ENCODE data around the gene ABCC8.

Gene ABCC8

DNA sequence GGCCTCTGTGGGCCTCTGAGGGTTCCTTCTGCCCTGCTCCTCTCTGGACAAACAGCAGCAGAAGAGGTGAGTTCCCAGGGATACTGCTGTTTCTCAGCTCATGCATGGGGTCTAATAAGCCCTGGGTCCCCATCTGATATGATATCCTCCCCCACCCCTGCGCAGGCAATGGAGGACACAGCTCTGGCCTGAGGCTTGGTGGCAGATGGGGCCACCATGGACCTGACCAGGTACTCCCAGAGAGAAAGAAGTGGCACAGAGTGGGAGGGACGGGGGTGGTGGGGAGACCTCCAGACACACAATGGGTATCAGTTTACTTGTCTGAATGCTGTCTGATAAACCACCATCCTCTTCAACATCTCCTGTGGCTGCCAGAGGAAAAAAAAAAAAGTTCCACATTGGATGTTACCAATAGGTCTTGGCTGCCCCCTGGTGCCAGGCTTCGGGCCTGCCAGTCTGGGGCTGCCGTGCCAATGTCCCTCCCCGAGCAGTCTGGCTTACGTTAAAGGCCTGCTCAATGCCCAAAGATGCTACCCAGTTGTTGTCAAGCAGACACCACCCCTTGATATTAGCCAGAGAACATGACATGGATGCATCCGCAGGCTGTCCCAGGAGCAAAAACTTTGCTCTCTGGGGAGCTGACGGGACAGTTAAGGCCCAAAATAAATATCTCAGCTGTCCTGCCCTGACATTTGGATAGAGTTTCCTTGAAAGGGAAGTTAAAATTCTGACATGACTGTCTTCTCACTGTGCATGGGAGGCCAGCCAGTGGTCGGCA is 27.9 kb upstream of the ABCC8 start:
- peak; percentile 29 for DNase-seq

DNA sequence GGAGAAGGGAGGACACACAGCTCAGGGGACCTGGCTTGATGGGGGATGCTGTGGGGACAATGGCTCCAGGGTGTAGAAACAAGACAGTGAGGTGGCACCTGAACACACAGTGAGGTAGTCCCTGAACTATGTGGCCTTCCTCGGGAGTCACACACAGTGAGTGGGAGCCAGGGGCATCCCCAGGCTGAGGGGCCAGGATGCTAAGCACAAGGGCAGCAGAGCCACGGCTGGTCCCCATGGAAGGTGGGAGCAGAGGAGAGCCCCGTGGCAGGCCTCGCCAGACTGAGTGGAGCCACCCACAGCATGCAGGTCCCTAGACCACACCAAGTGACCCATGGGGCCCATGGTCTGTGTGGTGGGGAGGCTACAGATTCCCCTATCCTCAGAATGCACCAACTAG is 26.0 kb upstream of the ABCC8 start:
- no peak for DNase-seq

- DNase-seq: no peak
Measured at GRCh38 chr11:17500673-17501072, 24.0 kb upstream of the ABCC8 start.

GRCh38 chr11:17498475-17498874 is 21.8 kb upstream of the ABCC8 start:
- no peak for DNase-seq

DNA sequence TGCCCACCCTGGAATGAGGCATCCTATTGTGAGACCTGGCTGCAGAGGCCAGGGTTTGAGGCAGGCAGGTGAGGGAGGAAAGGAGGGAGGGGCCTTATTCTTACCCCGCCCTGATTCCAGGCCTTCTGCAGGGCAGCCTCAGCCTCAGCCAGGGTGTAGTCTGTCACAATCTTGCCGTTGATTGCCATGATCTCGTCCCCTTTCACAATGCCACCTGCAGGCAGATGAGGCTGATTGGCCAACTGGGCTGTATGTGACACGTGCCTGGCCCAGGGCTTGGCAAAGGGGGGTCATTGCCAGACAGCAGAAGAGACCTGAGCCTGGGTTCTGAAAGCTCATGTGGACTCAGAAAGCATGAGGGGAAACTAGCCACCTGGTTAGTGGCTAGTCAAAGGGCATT is 21.4 kb upstream of the ABCC8 start:
- no peak for DNase-seq

DNA sequence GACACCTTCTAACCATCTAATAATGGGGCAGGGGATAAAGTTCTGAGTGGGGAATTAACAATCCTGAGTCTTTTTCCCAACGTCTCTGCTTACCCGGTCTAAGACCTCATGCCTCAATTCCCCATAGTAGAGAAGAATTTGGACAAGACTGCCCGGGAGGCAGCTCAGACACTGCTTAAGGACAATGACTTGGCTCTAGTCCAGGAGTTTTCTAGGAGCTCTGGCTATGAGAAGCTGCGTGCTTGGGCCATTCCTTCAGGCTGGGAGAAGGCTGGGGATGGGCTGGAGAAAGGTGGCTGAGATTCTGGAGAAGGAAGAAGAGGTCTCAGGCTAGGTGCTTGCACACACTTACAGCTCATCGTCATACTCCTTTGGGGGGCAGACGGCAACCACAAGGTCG is 19.8 kb upstream of the ABCC8 start:
- no peak for DNase-seq

GRCh38 chr11:17494019-17494418 is 17.4 kb upstream of the ABCC8 start:
- no peak for DNase-seq

- no peak for DNase-seq
Measured at GRCh38 chr11:17490938-17491337, 14.3 kb upstream of the ABCC8 start.

GRCh38 chr11:17490232-17490631 is 13.6 kb upstream of the ABCC8 start:
- DNase-seq: no peak

- no peak for DNase-seq
Measured at GRCh38 chr11:17489751-17490150, 13.1 kb upstream of the ABCC8 start.

GRCh38 chr11:17488563-17488962 is 11.9 kb upstream of the ABCC8 start:
- DNase-seq: no peak

DNA sequence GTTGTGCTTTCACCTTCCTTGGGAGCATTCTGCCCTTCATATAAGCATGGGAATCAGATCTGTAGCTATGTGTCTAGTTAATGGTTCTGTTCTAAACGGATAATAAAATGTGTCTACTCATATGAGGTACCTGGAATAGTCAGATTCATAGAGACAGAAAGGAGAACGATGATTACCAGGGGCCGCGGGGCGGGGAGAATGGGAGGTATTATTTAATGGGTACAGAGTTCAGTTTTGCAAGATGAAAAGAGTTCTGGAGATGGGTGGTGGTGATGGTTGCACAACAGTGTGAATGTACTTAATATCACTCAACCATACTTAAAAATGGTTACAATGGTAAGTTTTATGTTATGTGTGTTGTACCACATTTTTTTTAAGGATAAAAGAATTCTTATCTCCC is 10.0 kb upstream of the ABCC8 start:
- no peak for DNase-seq

GRCh38 chr11:17483505-17483904 is 6.9 kb upstream of the ABCC8 start:
- no peak for DNase-seq

- DNase-seq: no peak
Measured at GRCh38 chr11:17481905-17482304, 5.3 kb upstream of the ABCC8 start.

- no peak for DNase-seq
Measured at GRCh38 chr11:17479284-17480214, 2.9 kb upstream of the ABCC8 start.

GRCh38 chr11:17478070-17478469 is 1.4 kb upstream of the ABCC8 start:
- DNase-seq: no peak

DNA sequence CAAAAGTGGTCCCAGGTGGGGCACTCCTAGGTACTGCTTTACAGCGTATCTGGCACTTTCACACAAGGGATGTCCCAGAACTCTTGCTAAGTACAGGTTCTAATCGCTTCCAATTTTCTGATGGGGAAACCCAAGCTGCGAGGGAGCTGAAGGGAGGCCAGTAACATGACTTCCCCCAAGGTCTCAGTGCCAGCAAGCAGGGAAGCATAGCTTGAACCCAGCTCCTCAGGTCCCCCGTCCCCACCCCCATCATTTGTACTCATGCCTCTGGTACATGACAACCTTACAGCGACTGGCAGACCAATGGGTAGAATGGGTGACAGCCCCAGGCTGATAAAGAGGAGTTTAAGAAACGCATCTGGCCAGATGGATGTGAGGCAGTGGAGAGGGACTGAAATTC is 716 bp upstream of the ABCC8 start:
- DNase-seq: no peak

- DNase-seq: no peak
Measured at GRCh38 chr11:17477084-17477333, 364 bp upstream of the ABCC8 start.

- no peak for DNase-seq
Measured at GRCh38 chr11:17475666-17476316, 854 bp downstream of the ABCC8 start.

DNA sequence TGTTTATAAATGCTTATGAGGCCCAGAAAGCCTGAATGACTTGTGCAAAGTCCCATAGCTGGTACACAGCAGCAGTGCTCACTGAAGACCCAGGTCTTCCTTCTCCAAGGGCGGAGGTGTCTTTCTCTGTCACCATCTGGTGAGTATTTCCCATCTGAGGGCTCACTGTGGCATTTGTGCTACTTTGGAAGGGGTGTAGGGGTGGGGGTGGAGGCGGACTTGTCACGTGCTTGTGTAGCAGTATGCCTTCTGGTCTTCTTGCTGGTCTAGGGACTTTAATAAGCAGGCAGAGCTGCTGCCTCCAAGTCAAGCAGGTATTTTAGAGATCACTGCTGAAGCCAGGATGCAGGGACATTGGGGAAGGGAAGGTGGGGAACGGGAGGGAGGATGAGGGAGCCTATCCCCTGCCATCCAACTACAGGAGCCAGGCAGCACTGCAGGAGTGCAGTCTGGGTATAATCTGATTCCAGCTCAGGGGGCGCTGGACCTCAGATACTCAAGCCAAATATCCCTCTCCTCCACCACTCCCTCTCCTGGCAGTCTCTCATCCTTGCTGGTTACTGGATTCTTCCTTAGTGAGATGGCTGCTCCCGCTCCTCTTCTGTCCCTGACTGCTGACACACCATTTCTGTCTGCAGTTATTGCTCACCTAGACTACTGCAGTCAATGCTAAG is 3.4 kb downstream of the ABCC8 start:
- DNase-seq: peak; percentile 37

DNA sequence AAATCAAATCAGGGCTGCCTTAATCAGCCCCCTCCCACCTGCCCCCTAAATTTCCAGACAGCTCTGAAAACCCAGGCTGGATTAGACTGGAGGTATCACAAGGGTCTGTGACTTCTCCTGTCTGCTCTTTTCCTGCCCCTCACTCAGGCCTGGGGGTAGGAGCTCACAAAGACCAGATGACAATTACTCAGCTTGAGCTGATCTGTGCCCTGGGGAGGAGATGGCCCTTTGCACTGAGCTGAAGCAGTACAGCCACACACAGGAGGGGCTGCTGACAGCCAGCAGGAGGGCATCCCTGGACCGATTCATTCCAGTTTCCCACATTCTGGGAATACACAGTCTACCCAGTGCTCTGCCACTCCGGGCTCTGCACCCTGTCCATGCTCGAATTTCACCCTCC is 4.2 kb downstream of the ABCC8 start:
- no peak for DNase-seq

- no peak for DNase-seq
Measured at GRCh38 chr11:17471501-17471900, 5.1 kb downstream of the ABCC8 start.

GRCh38 chr11:17469998-17470397 is 6.6 kb downstream of the ABCC8 start:
- no peak for DNase-seq
